SU-DHL-6 (cell line): ENCODE measurements around the gene OGFOD2.

Source experiments
- CTCF ChIP-seq: fragments of 200-600 bp; sonication (generic); IDR thresholded peaks from one replicate; pipeline ENCODE4 v1.5.1; 2017; ENCODE audit warnings: antibody characterized with exemption, mild to moderate bottlenecking, low read length, moderate library complexity; ENCODE audit not compliant: insufficient read depth, poor library complexity, severe bottlenecking
- EZH2phosphoT487 ChIP-seq: fragments of 200-600 bp; sonication (generic), shearing (Covaris generic); conservative IDR thresholded peaks from 2 replicates; pipeline ENCODE4 v1.6.1; 2018; ENCODE audit warnings: mild to moderate bottlenecking, antibody characterized with exemption, low read length, moderate library complexity, mixed read lengths

GRCh38 chr12:122927756-122928403, 47.2 kb upstream of the OGFOD2 start:
- no peak for TF ChIP-seq CTCF
- no peak for TF ChIP-seq EZH2phosphoT487
